HepG2 (cell line): ENCODE results near the gene PALM3. TPM values are rescaled to one million over a fixed set of nuclear protein-coding genes. Genes with fewer than 3 reads are reported as not detected.

ENCODE experiments used
- ARID5B ChIP-seq: IDR thresholded peaks from 2 replicates; pipeline ENCODE4 v1.4.0; 2020; ENCODE audit warnings: mild to moderate bottlenecking, missing genetic modification reagents
- CSRNP1 ChIP-seq: sonication (generic); formaldehyde crosslinking; IDR thresholded peaks from 2 replicates; pipeline ENCODE4 v1.8.1; 2023; ENCODE audit warnings: mild to moderate bottlenecking, missing genetic modification reagents
- ETV6 ChIP-seq: sonication (generic); formaldehyde crosslinking; conservative IDR thresholded peaks from 2 replicates; pipeline ENCODE4 v1.4.0; 2020; ENCODE audit warnings: missing genetic modification reagents
- FLYWCH1 ChIP-seq: sonication (generic); formaldehyde crosslinking; IDR thresholded peaks from 2 replicates; pipeline ENCODE4 v1.8.1; 2023; ENCODE audit warnings: mild to moderate bottlenecking, missing genetic modification reagents
- KDM5B ChIP-seq: sonication (generic); formaldehyde crosslinking; IDR thresholded peaks from 2 replicates; pipeline ENCODE4 v1.4.0; 2020; ENCODE audit warnings: missing genetic modification reagents, mild to moderate bottlenecking, borderline replicate concordance
- MXI1 ChIP-seq: IDR thresholded peaks from 3 replicates; pipeline ENCODE4 v1.6.1; 2012; ENCODE audit warnings: low read depth, low read length, inconsistent platforms, borderline replicate concordance
- NCOR1 ChIP-seq: fragments of 200-600 bp; sonication (generic); IDR thresholded peaks from 2 replicates; pipeline ENCODE4 v1.7.0; 2017; ENCODE audit warnings: antibody characterized with exemption, low read length, borderline replicate concordance
- NFIC ChIP-seq: IDR thresholded peaks from 2 replicates; pipeline ENCODE4 v1.6.1; 2012; ENCODE audit warnings: mild to moderate bottlenecking, low read length, inconsistent platforms
- PRMT3 ChIP-seq: sonication (generic); formaldehyde crosslinking; IDR thresholded peaks from 2 replicates; pipeline ENCODE4 v1.8.1; 2022; ENCODE audit warnings: low read depth, mild to moderate bottlenecking, moderate library complexity, missing genetic modification reagents, borderline replicate concordance
- XBP1 ChIP-seq: sonication (generic); formaldehyde crosslinking; IDR thresholded peaks from 2 replicates; pipeline ENCODE4 v1.5.0; 2020; ENCODE audit warnings: missing genetic modification reagents
- ZBTB1 ChIP-seq: sonication (generic); formaldehyde crosslinking; IDR thresholded peaks from 2 replicates; pipeline ENCODE4 v1.4.0; 2020; ENCODE audit warnings: missing genetic modification reagents, borderline replicate concordance
- ZBTB46 ChIP-seq: sonication (generic); formaldehyde crosslinking; IDR thresholded peaks from 2 replicates; pipeline ENCODE4 v1.4.0; 2020; ENCODE audit warnings: mild to moderate bottlenecking, missing genetic modification reagents, borderline replicate concordance
- ZNF253 ChIP-seq: sonication (generic); formaldehyde crosslinking; IDR thresholded peaks from 2 replicates; pipeline ENCODE4 v1.8.0; 2022; ENCODE audit warnings: mild to moderate bottlenecking, missing genetic modification reagents, borderline replicate concordance
- ZNF556 ChIP-seq: sonication (generic); formaldehyde crosslinking; IDR thresholded peaks from 2 replicates; pipeline ENCODE4 v1.4.0; 2020; ENCODE audit warnings: mild to moderate bottlenecking, missing genetic modification reagents, borderline replicate concordance
- ZNF563 ChIP-seq: sonication (generic); formaldehyde crosslinking; IDR thresholded peaks from 2 replicates; pipeline ENCODE4 v1.8.0; 2022; ENCODE audit warnings: mild to moderate bottlenecking, moderate library complexity, missing genetic modification reagents
- ZNF574 ChIP-seq: sonication (generic); formaldehyde crosslinking; IDR thresholded peaks from 2 replicates; pipeline ENCODE4 v1.4.0; 2020; ENCODE audit warnings: missing genetic modification reagents
- ZNF607 ChIP-seq: sonication (generic); formaldehyde crosslinking; IDR thresholded peaks from 2 replicates; pipeline ENCODE4 v1.5.1; 2020; ENCODE audit warnings: missing genetic modification reagents, mild to moderate bottlenecking, borderline replicate concordance
- ZNF720 ChIP-seq: sonication (generic); formaldehyde crosslinking; IDR thresholded peaks from 2 replicates; pipeline ENCODE4 v1.4.0; 2020; ENCODE audit warnings: missing genetic modification reagents
- ZNF773 ChIP-seq: sonication (generic); formaldehyde crosslinking; IDR thresholded peaks from 2 replicates; pipeline ENCODE4 v1.4.0; 2020; ENCODE audit warnings: missing genetic modification reagents, borderline replicate concordance
- ZSCAN25 ChIP-seq: sonication (generic); formaldehyde crosslinking; IDR thresholded peaks from 2 replicates; pipeline ENCODE4 v1.8.0; 2022; ENCODE audit warnings: mild to moderate bottlenecking, missing genetic modification reagents
- polyA plus RNA-seq, 8 experiments: library from polyadenylated mRNA; depleted of rRNA in 3 of 8; stranded (reverse) in 7 of 8; unstranded in 1 of 8; fragments of >200 nt; fragmentation: Illumina TruSeq in 4 of 8; extraction: Trizol in 4 of 8; gene quantifications; 2 replicates each; pipeline versions ENCODE4 v1.2.1 to v1.2.3, GENCODE V29; 2011 to 2016; ENCODE audit warnings: low read depth in 4 of 8, missing spikeins in 1 of 8, mixed read lengths in 1 of 8; ENCODE audit not compliant: insufficient read depth in 1 of 8
- total RNA-seq, 5 experiments: library from RNA; depleted of rRNA; stranded (reverse); fragments of >200 nt; fragmentation: Illumina TruSeq; extraction: Trizol; gene quantifications; 2 replicates each; pipeline ENCODE4 v1.2.3, GENCODE V29; 2016; ENCODE audit warnings: low read depth in 1 of 5

The PALM3 gene
- total and polyA plus RNA-seq, 2 of the 13 experiments (the other 11 are each of a cell fraction or from before 2014, with no cell fraction given): 0.79 to 2.4 TPM

GRCh38 chr19:14061081-14061749 lies 661 bp downstream of the PALM3 start (continued):
- TF ChIP-seq ZNF253 (CRISPR knock-in tag) (no peak), ZNF720 (CRISPR knock-in tag) (no peak), XBP1 (CRISPR knock-in tag) (no peak), NFIC (no peak), CSRNP1 (CRISPR knock-in tag) (no peak), ZNF574 (CRISPR knock-in tag) (0 out of 2 replicates have a peak, but pooled peaks have one; percentile 21), PRMT3 (CRISPR knock-in tag) (no peak), MXI1 (peak; percentile 24; the same call in 1 of the 3 replicates), ZNF556 (no peak; the same call in 1 of the 2 replicates), ZNF563 (CRISPR knock-in tag) (no peak), ETV6 (no peak), ZBTB1 (CRISPR knock-in tag) (no peak), ZNF773 (CRISPR knock-in tag) (no peak), ZBTB46 (CRISPR knock-in tag) (no peak), ARID5B (CRISPR knock-in tag) (peak; percentile 43; the same call in 1 of the 2 replicates), KDM5B (CRISPR knock-in tag) (no peak), NCOR1 (peak; percentile 80; the same call in 1 of the 2 replicates), FLYWCH1 (no peak), ZSCAN25 (CRISPR knock-in tag) (no peak), ZNF607 (no peak)
